GM13977 (cell line): ENCODE results near the gene MYLK4.

ENCODE experiments used
- DNase-seq: peaks from one replicate; pipeline ENCODE4 v3.0.0; 2012; ENCODE audit warnings: low spot score
- in situ Hi-C: fragments of 300-500 bp; cut with MboI; formaldehyde crosslinking; loops from one replicate; pipeline ENCODE4 v1.12.0; 2022; ENCODE audit warnings: low sequenced_read_pairs, low pct_unique_long_range_greater_than_20kb, mixed read lengths, inconsistent platforms; ENCODE audit not compliant: unreplicated experiment
- TF ChIP-seq, protein P1 (sequence below): IDR thresholded peaks from 2 replicates; pipeline ENCODE4 v1.5.1; 2012; ENCODE audit warnings: mild to moderate bottlenecking, control low read depth; ENCODE audit not compliant: insufficient read depth; ENCODE audit errors: extremely low read depth, missing control alignments

The MYLK4 gene

DNA sequence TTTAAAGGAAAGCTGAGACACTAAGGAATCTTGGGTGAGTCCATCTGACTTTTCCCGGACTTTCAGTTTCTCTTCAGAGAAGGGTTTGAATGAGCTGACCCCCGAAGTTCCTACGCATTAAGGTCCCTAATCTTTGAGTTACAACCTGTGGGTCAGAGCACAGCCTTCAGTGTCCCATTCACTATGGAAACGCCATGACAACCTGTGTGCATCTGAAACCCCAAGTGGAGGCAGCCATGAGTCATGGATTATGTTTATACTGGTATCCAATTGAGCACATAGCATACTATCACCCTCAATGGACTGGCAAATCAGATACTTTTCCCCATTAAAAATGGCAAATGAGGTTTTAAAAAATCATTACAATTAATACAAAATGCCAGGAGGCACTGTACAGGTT, 11.4 kb downstream of the MYLK4 start:
- TF ChIP-seq, protein P1, sequence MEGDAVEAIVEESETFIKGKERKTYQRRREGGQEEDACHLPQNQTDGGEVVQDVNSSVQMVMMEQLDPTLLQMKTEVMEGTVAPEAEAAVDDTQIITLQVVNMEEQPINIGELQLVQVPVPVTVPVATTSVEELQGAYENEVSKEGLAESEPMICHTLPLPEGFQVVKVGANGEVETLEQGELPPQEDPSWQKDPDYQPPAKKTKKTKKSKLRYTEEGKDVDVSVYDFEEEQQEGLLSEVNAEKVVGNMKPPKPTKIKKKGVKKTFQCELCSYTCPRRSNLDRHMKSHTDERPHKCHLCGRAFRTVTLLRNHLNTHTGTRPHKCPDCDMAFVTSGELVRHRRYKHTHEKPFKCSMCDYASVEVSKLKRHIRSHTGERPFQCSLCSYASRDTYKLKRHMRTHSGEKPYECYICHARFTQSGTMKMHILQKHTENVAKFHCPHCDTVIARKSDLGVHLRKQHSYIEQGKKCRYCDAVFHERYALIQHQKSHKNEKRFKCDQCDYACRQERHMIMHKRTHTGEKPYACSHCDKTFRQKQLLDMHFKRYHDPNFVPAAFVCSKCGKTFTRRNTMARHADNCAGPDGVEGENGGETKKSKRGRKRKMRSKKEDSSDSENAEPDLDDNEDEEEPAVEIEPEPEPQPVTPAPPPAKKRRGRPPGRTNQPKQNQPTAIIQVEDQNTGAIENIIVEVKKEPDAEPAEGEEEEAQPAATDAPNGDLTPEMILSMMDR: no peak
- in situ Hi-C loops: no loop called here
- no peak for DNase-seq

DNA sequence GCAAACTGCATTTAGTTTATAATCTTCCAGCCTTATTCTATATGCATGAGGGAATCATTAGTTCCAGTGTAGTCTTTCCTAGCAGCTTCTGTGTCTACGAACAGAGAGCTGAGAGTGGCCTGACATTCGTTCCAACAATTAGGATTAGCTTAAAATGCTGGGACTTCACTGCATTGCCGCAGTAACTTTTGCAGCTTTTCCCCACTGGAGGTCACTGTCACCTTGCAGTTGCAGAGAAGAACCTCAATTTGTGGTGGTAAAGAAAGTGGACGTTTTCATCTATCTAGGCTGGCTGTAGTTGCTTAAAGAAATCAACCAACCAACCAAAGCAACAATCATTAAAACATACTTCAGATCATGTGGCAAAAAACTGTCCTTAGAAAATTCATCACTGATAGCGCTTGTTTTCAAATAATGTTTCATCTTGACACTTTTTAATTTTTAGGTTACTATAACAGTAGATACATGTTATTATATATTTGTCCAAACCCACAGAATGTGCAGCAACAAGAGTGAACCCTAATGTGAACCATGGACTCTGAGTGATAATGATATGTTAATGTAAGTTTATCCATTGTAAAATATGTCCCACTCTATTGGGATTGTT, 12.2 kb downstream of the MYLK4 start:
- peak; percentile 56 for DNase-seq
- TF ChIP-seq, protein P1: peak; percentile 73
- in situ Hi-C loops: no loop called here

DNA sequence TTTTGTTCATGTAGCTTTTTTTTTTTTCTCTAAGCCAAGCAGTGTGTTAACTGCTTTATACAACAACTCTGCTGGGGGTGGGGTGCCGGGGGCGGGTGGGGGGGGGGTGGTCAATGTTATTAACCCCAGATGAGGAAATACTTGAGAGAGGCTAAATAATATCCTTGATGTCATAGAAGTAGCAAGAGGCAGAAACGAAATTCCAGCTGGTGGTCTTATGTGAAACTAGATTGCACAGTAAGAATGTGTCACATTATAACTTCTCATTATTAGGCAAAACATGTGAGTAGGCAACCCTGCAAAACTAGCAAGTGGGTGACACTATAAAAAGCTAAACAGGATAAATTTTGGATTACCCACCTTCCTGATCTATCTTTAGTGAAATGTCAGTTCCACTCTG, 12.8 kb downstream of the MYLK4 start:
- TF ChIP-seq, protein P1: no peak
- no peak for DNase-seq
- in situ Hi-C loops: no loop called here

DNA sequence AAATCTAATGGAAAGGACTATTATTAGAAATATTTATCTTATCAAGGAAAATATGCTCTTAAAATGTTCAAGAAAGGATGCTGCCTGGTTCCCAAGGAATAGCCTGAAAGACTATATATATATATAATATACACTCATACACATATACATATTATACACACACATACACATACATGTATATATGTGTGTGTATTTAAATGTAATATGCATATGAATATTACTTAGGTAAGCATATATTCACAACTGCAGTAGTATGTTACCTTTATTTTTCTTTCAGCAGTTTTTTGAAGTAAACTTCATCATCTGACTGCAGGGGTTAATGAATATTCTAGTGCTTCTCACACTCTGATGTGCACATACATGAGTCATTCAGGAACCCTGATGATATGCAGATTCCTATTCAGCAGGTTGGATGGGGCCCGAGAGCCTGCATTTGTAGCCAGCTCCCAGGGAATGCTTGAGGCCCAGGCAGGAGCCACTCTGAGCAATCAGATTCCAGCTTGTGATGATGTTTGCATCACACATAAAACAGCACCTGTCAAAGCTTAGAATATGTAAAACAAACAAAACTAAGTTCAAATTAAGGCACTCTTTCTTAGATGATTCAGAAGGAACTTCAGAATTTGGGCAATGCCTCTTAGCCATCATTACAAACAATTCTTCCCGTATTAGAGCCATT, 16.1 kb downstream of the MYLK4 start:
- no peak for DNase-seq
- in situ Hi-C loops: no loop called here
- TF ChIP-seq, protein P1: no peak

DNA sequence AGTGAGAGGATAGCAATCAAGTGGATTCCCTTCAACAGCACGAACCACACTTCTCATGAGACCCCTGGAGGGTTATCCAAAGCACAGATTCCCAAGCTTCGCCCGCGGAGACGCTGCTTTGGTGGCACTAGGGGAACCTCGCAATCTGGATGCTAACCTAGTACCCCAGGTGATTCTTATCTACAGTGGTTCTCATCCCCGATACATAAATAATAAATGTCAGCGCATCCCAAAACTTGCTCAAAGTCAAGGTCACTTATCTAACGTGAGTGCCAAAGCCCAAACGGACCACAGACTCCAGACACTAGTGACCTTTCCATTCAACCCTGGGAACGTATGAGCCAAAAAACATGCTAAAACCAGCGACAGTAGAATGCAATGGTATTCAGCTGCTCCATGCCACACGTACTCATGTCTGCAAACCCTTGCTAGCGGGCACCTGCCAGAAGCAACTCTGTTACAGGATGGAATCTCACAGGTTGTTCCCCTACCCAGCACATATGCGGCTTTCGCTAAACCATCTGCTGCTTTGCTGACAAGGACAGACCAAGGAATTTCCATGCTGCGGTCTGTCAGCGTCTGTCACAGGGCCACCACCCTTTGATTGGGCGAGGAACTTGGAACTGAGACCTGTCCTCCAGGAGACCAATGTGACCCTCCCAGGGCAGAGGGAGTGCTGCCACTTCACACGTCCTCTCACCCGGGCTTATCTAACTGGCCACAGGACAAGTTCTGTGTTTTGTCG, 16.8 kb downstream of the MYLK4 start:
- in situ Hi-C loops: no loop called here
- TF ChIP-seq, protein P1: no peak
- DNase-seq: no peak

DNA sequence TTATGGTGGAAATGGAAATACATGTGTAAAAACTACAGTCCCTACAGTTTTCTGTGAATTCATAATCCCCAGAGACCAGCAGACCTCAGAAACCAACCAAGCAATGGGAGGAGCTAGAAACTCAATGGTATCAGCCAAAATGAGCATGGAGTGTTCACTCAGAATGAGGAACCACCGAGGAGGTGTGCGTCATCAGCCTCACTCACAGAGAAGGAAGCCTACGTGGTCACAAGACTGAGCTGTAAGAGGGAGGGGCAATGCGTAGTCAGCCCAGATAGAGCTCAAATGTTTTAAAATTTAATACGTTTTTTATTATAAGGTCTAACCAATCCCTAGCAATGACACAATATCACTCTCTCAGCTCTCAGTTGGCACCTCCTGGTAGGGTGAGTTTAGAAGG, 17.4 kb downstream of the MYLK4 start:
- DNase-seq: peak; percentile 77
- TF ChIP-seq, protein P1: no peak
- in situ Hi-C loops: no loop called here
